GM19035 (cell line): ENCODE data around the gene COQ8B.
"Not testable (repeated sequence)": the region's sequence is repeated elsewhere in the genome, so short reads cannot be mapped to it uniquely, and the experiment has no call there.

ENCODE experiments used
- ATAC-seq: cut with Tn5 transposase; IDR thresholded peaks from one replicate; pipeline ENCODE4 v1.9.1; 2021; ENCODE audit not compliant: unreplicated experiment

The COQ8B gene

GRCh38 chr19:40716482-40717324, at the start of gene COQ8B, which contains the start of gene ITPKC:
TSS of gene COQ8B (minus strand) at chr19:40716886. CDS start at chr19:40714632, 2,254 bp downstream.
TSS of gene ITPKC (plus strand) at chr19:40717112. CDS start at chr19:40717136, 24 bp downstream.
- ATAC-seq: peak; percentile 67

GRCh38 chr19:40766385-40766784, 49.7 kb upstream of the COQ8B start:
- ATAC-seq: not testable (repeated sequence)

GRCh38 chr19:40763963-40764362, 47.3 kb upstream of the COQ8B start:
- ATAC-seq: no peak

GRCh38 chr19:40763526-40763925, 46.8 kb upstream of the COQ8B start:
- no peak for ATAC-seq

- ATAC-seq: no peak
These were observed 46.2 kb upstream of the COQ8B start for GRCh38 chr19:40762754-40763470.

- ATAC-seq: no peak
These were observed 42.7 kb upstream of the COQ8B start for GRCh38 chr19:40759352-40759751.

- no peak for ATAC-seq
These were observed 41.8 kb upstream of the COQ8B start for GRCh38 chr19:40758491-40758890.

- no peak for ATAC-seq
These were observed 39.9 kb upstream of the COQ8B start for GRCh38 chr19:40756502-40757110.

GRCh38 chr19:40755791-40756190, 39.1 kb upstream of the COQ8B start:
- ATAC-seq: no peak

- ATAC-seq: no peak
These were observed 38.5 kb upstream of the COQ8B start for GRCh38 chr19:40755248-40755624.

- ATAC-seq: no peak
These were observed 38.0 kb upstream of the COQ8B start for GRCh38 chr19:40754611-40755247.

- no peak for ATAC-seq
These were observed 35.6 kb upstream of the COQ8B start for GRCh38 chr19:40752257-40752781.

GRCh38 chr19:40750874-40751537, 34.3 kb upstream of the COQ8B start, which contains the start of gene SNRPA:
TSS of gene SNRPA (plus strand) at chr19:40751203. CDS start at chr19:40751409, 206 bp downstream.
- ATAC-seq: peak; percentile 54

GRCh38 chr19:40750058-40750873, 33.6 kb upstream of the COQ8B start, which contains the start of gene ACTMAP:
TSS of gene ACTMAP (minus strand) at chr19:40750477. CDS start at chr19:40749803, 674 bp downstream.
- ATAC-seq: peak; percentile 85

- ATAC-seq: no peak
These were observed 30.9 kb upstream of the COQ8B start for GRCh38 chr19:40747536-40747935.

- no peak for ATAC-seq
These were observed 28.7 kb upstream of the COQ8B start for GRCh38 chr19:40745402-40745780.

GRCh38 chr19:40744554-40745401, 28.1 kb upstream of the COQ8B start:
- ATAC-seq: no peak

- no peak for ATAC-seq
These were observed 27.2 kb upstream of the COQ8B start for GRCh38 chr19:40743926-40744325.
